Subcutaneous abdominal adipose tissue (tissue), 5 donors: Measurements from ENCODE around the gene PDE4D.

Experiments used
- H3K27ac ChIP-seq: one replicate; pipeline ENCODE4 v1.7.0; 2013; ENCODE audit warnings: low read depth, mild to moderate bottlenecking, inconsistent platforms, low read length, moderate library complexity
- H3K27me3 ChIP-seq, 5 donors: one replicate each; pipeline ENCODE4 v1.7.0; 2013; ENCODE audit warnings: low read length in 5 of 5, inconsistent platforms in 1 of 5; ENCODE audit not compliant: control insufficient read depth in 5 of 5, insufficient read depth in 4 of 5
- H3K36me3 ChIP-seq, 5 donors: one replicate each; pipeline ENCODE4 v1.7.0; 2013; ENCODE audit warnings: low read length in 5 of 5; ENCODE audit not compliant: control insufficient read depth in 5 of 5, insufficient read depth in 5 of 5
- H3K4me1 ChIP-seq, 5 donors: one replicate each; pipeline ENCODE4 v1.7.0; 2013; ENCODE audit warnings: low read length in 5 of 5, mild to moderate bottlenecking in 3 of 5, moderate library complexity in 1 of 5; ENCODE audit not compliant: control insufficient read depth in 5 of 5, insufficient read depth in 5 of 5
- H3K4me3 ChIP-seq, 5 donors: one replicate each; pipeline ENCODE4 v1.7.0; 2013; ENCODE audit warnings: low read length in 5 of 5, low read depth in 1 of 5
- H3K9ac ChIP-seq, 5 donors: one replicate each; pipeline ENCODE4 v1.7.0; 2013; ENCODE audit warnings: low read length in 5 of 5, mild to moderate bottlenecking in 4 of 5, moderate library complexity in 3 of 5
- H3K9me3 ChIP-seq, 5 donors: one replicate each; pipeline ENCODE4 v1.7.0; 2013; ENCODE audit warnings: low read length in 5 of 5; ENCODE audit not compliant: control insufficient read depth in 5 of 5
- donor health status: healthy.
- donor health status: healthy.
- donor health status: healthy.
- donor health status: healthy.
- donor health status: healthy.

Gene PDE4D

GRCh38 chr5:59893429-59894227 is at the start of gene PDE4D:
TSS of gene PDE4D (minus strand) at chr5:59893726.
- no peak within 1 kb of the TSS for H3K27ac ChIP-seq
- H3K9me3 ChIP-seq, result no peaks in the 10 kb centered on the region
- H3K4me3 ChIP-seq, result peak within 1 kb of the TSS in 3 of 5 donors; percentile 8 to 53 (median 13)
- H3K4me1 ChIP-seq, result peaks cover 0 to 13% (median 9%) of the 10 kb centered on the region in 5 donors
- H3K27me3 ChIP-seq, result peaks cover 16 to 28% (median 20%) of the 10 kb centered on the region in 5 donors
- H3K36me3 ChIP-seq, result no peaks in the 10 kb centered on the region
- no peak within 1 kb of the TSS for H3K9ac ChIP-seq

DNA sequence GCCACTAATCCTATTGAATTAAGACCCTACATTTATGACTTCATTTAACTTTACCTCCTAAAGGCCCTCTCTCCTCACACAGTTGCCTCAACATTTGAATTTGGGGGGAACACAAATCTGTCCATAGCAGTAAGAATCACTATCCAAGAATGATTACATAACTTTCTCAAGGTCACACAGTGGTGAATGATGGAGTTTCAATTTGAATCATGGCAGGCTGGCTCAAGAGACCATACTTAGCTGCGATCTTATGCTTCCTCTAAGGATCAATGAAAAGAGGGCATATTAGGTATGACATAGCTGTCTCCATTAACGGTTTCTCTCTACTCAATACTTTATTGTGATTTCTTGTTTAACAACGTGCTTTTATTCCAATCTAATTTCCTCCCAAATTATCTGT is 44.1 kb upstream of the PDE4D start:
- Histone ChIP-seq H3K9ac (no peak overlapping the region), H3K4me1 (peaks cover 0 to 7% (median 5%) of the 10 kb centered on the region in 5 donors), H3K27ac (no peak overlapping the region), H3K36me3 (no peaks in the 10 kb centered on the region), H3K4me3 (no peak overlapping the region), H3K27me3 (no peaks in the 10 kb centered on the region), H3K9me3 (no peaks in the 10 kb centered on the region)

DNA sequence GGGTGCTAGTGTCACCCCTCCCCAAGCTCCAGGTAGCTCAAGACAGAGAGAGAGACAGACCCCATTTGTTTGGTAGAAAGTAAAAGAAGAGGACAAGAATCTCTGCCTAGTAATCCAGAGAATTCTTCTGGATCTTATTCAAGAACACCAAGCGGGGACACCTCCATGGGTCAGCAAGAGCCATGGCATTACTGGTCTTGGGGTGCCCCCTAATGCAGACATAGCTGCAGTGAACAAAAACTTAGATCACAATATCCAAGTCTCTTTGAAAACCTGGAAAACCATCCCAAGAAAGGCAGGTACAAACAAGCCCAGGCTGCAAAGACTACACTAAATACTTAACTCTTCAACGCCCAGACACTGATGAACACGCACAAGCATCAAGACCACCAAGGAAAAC is 29.9 kb upstream of the PDE4D start:
- Histone ChIP-seq H3K9me3 (no peaks in the 10 kb centered on the region), H3K9ac (no peak overlapping the region), H3K36me3 (no peaks in the 10 kb centered on the region), H3K27ac (no peak overlapping the region), H3K4me3 (no peak overlapping the region), H3K4me1 (peaks cover 0 to 7% (median 0%) of the 10 kb centered on the region in 5 donors), H3K27me3 (no peaks in the 10 kb centered on the region)

DNA sequence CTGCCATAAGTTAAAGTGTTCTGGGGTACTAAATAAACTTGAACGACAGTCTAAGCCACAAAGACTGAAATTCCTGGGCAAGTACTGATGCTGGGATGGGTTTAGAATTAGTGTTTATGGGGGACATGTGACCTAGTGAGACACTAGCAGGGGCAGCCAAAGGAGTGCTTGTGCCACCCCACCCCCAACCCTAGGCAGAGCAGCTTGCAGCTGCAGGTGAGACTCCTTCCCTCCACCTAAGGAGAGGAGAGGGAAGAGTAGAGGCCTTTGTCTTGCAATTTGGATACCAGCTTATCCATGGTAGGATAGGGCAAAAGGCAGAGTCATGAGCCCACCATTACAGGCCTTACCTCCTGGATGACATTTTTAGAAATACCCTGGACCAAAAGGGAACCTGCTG is 28.7 kb upstream of the PDE4D start:
- Histone ChIP-seq H3K9me3 (no peaks in the 10 kb centered on the region), H3K36me3 (no peaks in the 10 kb centered on the region), H3K9ac (no peak overlapping the region), H3K4me3 (no peak overlapping the region), H3K4me1 (peaks cover 0 to 7% (median 0%) of the 10 kb centered on the region in 5 donors), H3K27me3 (no peaks in the 10 kb centered on the region), H3K27ac (no peak overlapping the region)

DNA sequence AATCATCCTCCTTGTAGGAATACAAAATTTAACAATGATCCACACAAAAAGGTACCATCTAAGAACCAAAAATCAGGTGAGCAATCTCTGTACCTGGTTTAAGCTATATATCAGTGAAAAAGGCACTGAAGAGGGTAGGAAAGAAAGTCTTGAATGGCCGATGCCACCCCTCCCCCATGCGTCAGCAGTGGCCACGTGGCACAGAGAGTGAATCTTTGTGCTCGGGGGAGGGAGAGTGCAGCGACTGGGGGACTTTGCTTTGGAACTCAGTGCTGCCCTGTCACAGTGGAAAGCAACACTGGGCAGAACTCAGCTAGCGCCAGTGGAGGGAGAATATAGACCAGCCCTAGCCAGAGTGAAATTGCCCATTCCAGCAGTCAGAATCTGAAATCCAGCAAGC is 28.3 kb upstream of the PDE4D start:
- Histone ChIP-seq H3K9me3 (no peaks in the 10 kb centered on the region), H3K27me3 (no peaks in the 10 kb centered on the region), H3K4me3 (no peak overlapping the region)

GRCh38 chr5:59919484-59919883 is 26.0 kb upstream of the PDE4D start:
- Histone ChIP-seq H3K4me3 (no peak overlapping the region), H3K27ac (no peak overlapping the region), H3K27me3 (no peaks in the 10 kb centered on the region), H3K4me1 (peaks cover 0 to 7% (median 0%) of the 10 kb centered on the region in 5 donors), H3K9me3 (no peaks in the 10 kb centered on the region), H3K36me3 (no peaks in the 10 kb centered on the region), H3K9ac (no peak overlapping the region)

More for the DNA sequence above, 28.3 kb upstream of the PDE4D start:
- Histone ChIP-seq H3K4me1 (peaks cover 0 to 7% (median 0%) of the 10 kb centered on the region in 5 donors), H3K27ac (no peak overlapping the region), H3K36me3 (no peaks in the 10 kb centered on the region), H3K9ac (no peak overlapping the region)

- Histone ChIP-seq H3K4me1 (no peaks in the 10 kb centered on the region), H3K27ac (no peak overlapping the region), H3K9ac (no peak overlapping the region), H3K4me3 (no peak overlapping the region), H3K9me3 (no peaks in the 10 kb centered on the region), H3K36me3 (no peaks in the 10 kb centered on the region), H3K27me3 (no peaks in the 10 kb centered on the region)
These were observed 23.6 kb upstream of the PDE4D start for GRCh38 chr5:59917121-59917520.

GRCh38 chr5:59905188-59905587 is 11.7 kb upstream of the PDE4D start:
- Histone ChIP-seq H3K36me3 (no peaks in the 10 kb centered on the region), H3K27me3 (no peaks in the 10 kb centered on the region), H3K9me3 (no peaks in the 10 kb centered on the region), H3K4me1 (no peaks in the 10 kb centered on the region), H3K4me3 (no peak overlapping the region), H3K27ac (no peak overlapping the region), H3K9ac (no peak overlapping the region)

- H3K27ac ChIP-seq, result no peak overlapping the region
- no peak overlapping the region for H3K9ac ChIP-seq
- peaks cover 0 to 13% (median 9%) of the 10 kb centered on the region in 5 donors for H3K4me1 ChIP-seq
- H3K27me3 ChIP-seq, result peaks cover 9 to 19% (median 15%) of the 10 kb centered on the region in 5 donors
- no peaks in the 10 kb centered on the region for H3K9me3 ChIP-seq
- no peaks in the 10 kb centered on the region for H3K36me3 ChIP-seq
- H3K4me3 ChIP-seq, result no peak overlapping the region
These were observed 3.5 kb upstream of the PDE4D start for GRCh38 chr5:59897075-59897474.

- no peak overlapping the region for H3K4me3 ChIP-seq
- H3K36me3 ChIP-seq, result no peaks in the 10 kb centered on the region
- peaks cover 0 to 13% (median 9%) of the 10 kb centered on the region in 5 donors for H3K4me1 ChIP-seq
- no peaks in the 10 kb centered on the region for H3K9me3 ChIP-seq
- no peak overlapping the region for H3K9ac ChIP-seq
- H3K27me3 ChIP-seq, result peaks cover 16 to 28% (median 20%) of the 10 kb centered on the region in 5 donors
- H3K27ac ChIP-seq, result no peak overlapping the region
These were observed 1.4 kb downstream of the PDE4D start for GRCh38 chr5:59891962-59892643.
